IMR-90 (cell line): ENCODE data around the gene CDC34.

Experiments
- ELK1 ChIP-seq: fragments of 150-350 bp; IDR thresholded peaks from 2 replicates; pipeline ENCODE4 v1.6.1; 2016; ENCODE audit warnings: low read depth, mild to moderate bottlenecking, low read length, moderate library complexity, borderline replicate concordance
- USF2 ChIP-seq: fragments of 150-350 bp; IDR thresholded peaks from 2 replicates; pipeline ENCODE4 v1.6.1; 2017; ENCODE audit warnings: mild to moderate bottlenecking, antibody characterized with exemption, low read length, low read depth

- no peak for TF ChIP-seq ELK1
- no peak for TF ChIP-seq USF2
Measured at GRCh38 chr19:572743-573518, 41.4 kb downstream of the CDC34 start.
